HCT116 (cell line): Measurements from ENCODE around the gene ERC2. TPM values are rescaled to one million over a fixed set of nuclear protein-coding genes. Genes with fewer than 3 reads are reported as not detected.

Experiments used
- ATAC-seq: fragments of 200-7000 bp; cut with Tn5 transposase; 2 replicates; pipeline ENCODE4 v1.9.1; 2020; ENCODE audit warnings: mild to moderate bottlenecking, moderate library complexity
- BruUV-seq: library from RNA; stranded (reverse); fragments of 400-500 nt; replicated peaks from 2 replicates; lab custom pipeline; 2021; lab: Mats Ljungman, UMichigan
- CTCF ChIA-PET: fragments of 300-600 bp; sonication (Branson Sonifier 250); formaldehyde crosslinking; loops from one replicate; lab custom pipeline; 2021; ENCODE audit warnings: antibody characterized with exemption; lab: Charles Lee
- POLR2A ChIA-PET: fragments of 300-600, 350-600 bp; sonication (Branson Sonifier 250); formaldehyde crosslinking; loops from one replicate; lab custom pipeline; 2021; ENCODE audit warnings: antibody characterized with exemption; lab: Charles Lee
- RAD21 ChIA-PET, 2 experiments: fragments of 300-600 bp; sonication (Branson Sonifier 250); formaldehyde crosslinking; loops; one replicate each; lab custom pipeline; 2023; ENCODE audit warnings: low total read pairs in 2 of 2; ENCODE audit not compliant: uncharacterized antibody in 2 of 2, unreplicated experiment in 2 of 2, low non-redundant PET in 1 of 2; lab: Charles Lee
- DNase-seq: peaks from one replicate; pipeline ENCODE4 v3.0.0-alpha.2; 2010; ENCODE audit warnings: low read depth, low spot score
- H2AFZ ChIP-seq: fragments of 200-600 bp; shearing (Covaris generic), sonication (generic); 2 replicates; pipeline ENCODE4 v1.6.1; 2017; ENCODE audit warnings: low read depth, mixed run types, mixed read lengths, antibody characterized with exemption, low read length; ENCODE audit not compliant: poor library complexity, severe bottlenecking
- H3K27ac ChIP-seq: 2 replicates; pipeline ENCODE4 v1.5.1; 2012; ENCODE audit warnings: low read depth, low read length
- H3K27me3 ChIP-seq: fragments of 200-600 bp; sonication (generic); 2 replicates; pipeline ENCODE4 v1.6.1; 2016; ENCODE audit warnings: mixed run types, low read length, mixed read lengths; ENCODE audit not compliant: insufficient read depth
- H3K36me3 ChIP-seq, 2 experiments: fragments of 200-500 bp in 1 of 2; fragments of 200-600 bp in 1 of 2; sonication (Bioruptor generic) in 1 of 2; sonication (generic) in 1 of 2; 2 replicates each; pipeline versions ENCODE4 v1.5.1 to v1.6.1; 2014 to 2016; ENCODE audit warnings: low read length in 2 of 2, inconsistent platforms in 1 of 2, mixed read lengths in 1 of 2, mixed run types in 1 of 2; ENCODE audit not compliant: insufficient read depth in 2 of 2, control insufficient read depth in 1 of 2
- H3K4me1 ChIP-seq, 2 experiments: fragments of 200-600 bp in 1 of 2; sonication (generic) in 1 of 2; 2 replicates each; pipeline versions ENCODE4 v1.5.1 to v1.6.1; 2012 to 2017; ENCODE audit warnings: low read length in 2 of 2, inconsistent platforms in 1 of 2, mild to moderate bottlenecking in 1 of 2, mixed read lengths in 1 of 2, mixed run types in 1 of 2, moderate library complexity in 1 of 2; ENCODE audit not compliant: insufficient read depth in 2 of 2, control insufficient read depth in 1 of 2
- H3K4me2 ChIP-seq: fragments of 200-600 bp; sonication (generic); 2 replicates; pipeline ENCODE4 v1.6.1; 2017; ENCODE audit warnings: mixed run types, low read length, mixed read lengths
- H3K4me3 ChIP-seq, 2 experiments: fragments of 200-600 bp in 1 of 2; sonication (generic) in 1 of 2; replicated peaks in 1 of 2; 2 replicates each; pipeline ENCODE4 v1.5.1; 2011 to 2016; ENCODE audit warnings: low read length in 2 of 2, control low read depth in 1 of 2, low read depth in 1 of 2, mild to moderate bottlenecking in 1 of 2, mixed read lengths in 1 of 2, mixed run types in 1 of 2
- H3K79me2 ChIP-seq: fragments of 200-600 bp; sonication (generic); 2 replicates; pipeline ENCODE4 v1.6.1; 2017; ENCODE audit warnings: mild to moderate bottlenecking, mixed run types, low read length, moderate library complexity, mixed read lengths; ENCODE audit not compliant: insufficient read depth
- H3K9ac ChIP-seq: fragments of 200-600 bp; sonication (generic); 2 replicates; pipeline ENCODE4 v1.6.1; 2016; ENCODE audit warnings: low read length, mixed read lengths
- H3K9me2 ChIP-seq: fragments of 200-600 bp; sonication (generic), shearing (Covaris generic); 2 replicates; pipeline ENCODE4 v1.6.1; 2017; ENCODE audit warnings: mixed run types, mild to moderate bottlenecking, moderate library complexity; ENCODE audit not compliant: insufficient read depth
- H3K9me3 ChIP-seq, 2 experiments: fragments of 200-500 bp in 1 of 2; fragments of 200-600 bp in 1 of 2; sonication (Bioruptor generic) in 1 of 2; sonication (generic) in 1 of 2; 2 replicates each; pipeline ENCODE4 v1.6.1; 2014 to 2017; ENCODE audit warnings: low read length in 2 of 2, mixed read lengths in 2 of 2, inconsistent platforms in 1 of 2, low read depth in 1 of 2, mild to moderate bottlenecking in 1 of 2, mixed run types in 1 of 2, moderate library complexity in 1 of 2; ENCODE audit not compliant: control insufficient read depth in 1 of 2, insufficient read depth in 1 of 2
- H4K20me1 ChIP-seq: fragments of 200-600 bp; sonication (generic), shearing (Covaris generic); 2 replicates; pipeline ENCODE4 v1.6.1; 2017; ENCODE audit warnings: mixed run types, mild to moderate bottlenecking, moderate library complexity; ENCODE audit not compliant: insufficient read depth
- CBX3 ChIP-seq: IDR thresholded peaks from 2 replicates; pipeline ENCODE4 v1.6.1; 2012; ENCODE audit warnings: low read depth
- CTCF ChIP-seq, 3 experiments: fragments of 200-600 bp in 1 of 3; sonication (generic) in 1 of 3; IDR thresholded peaks in 2 of 3; conservative IDR thresholded peaks in 1 of 3; 2 replicates each; pipeline ENCODE4 v1.5.1; 2012 to 2017; ENCODE audit warnings: low read depth in 2 of 3, low read length in 2 of 3, antibody characterized with exemption in 1 of 3, borderline replicate concordance in 1 of 3, control low read depth in 1 of 3, mild to moderate bottlenecking in 1 of 3, mixed read lengths in 1 of 3, mixed run types in 1 of 3, moderate library complexity in 1 of 3; ENCODE audit not compliant: insufficient read depth in 1 of 3
- ELF1 ChIP-seq: IDR thresholded peaks from 2 replicates; pipeline ENCODE4 v1.6.1; 2012; ENCODE audit warnings: low read depth, borderline replicate concordance
- EZH2 ChIP-seq: fragments of 200-600 bp; sonication (generic); IDR thresholded peaks from 2 replicates; pipeline ENCODE4 v1.6.1; 2017; ENCODE audit warnings: antibody characterized with exemption, mixed run types
- JUND ChIP-seq: IDR thresholded peaks from 2 replicates; pipeline ENCODE4 v1.6.1; 2012
- MAX ChIP-seq: IDR thresholded peaks from 2 replicates; pipeline ENCODE4 v1.6.1; 2012
- RAD21 ChIP-seq: IDR thresholded peaks from 2 replicates; pipeline ENCODE4 v1.6.1; 2012; ENCODE audit warnings: low read depth, mild to moderate bottlenecking
- SIN3A ChIP-seq: IDR thresholded peaks from 2 replicates; pipeline ENCODE4 v1.6.1; 2012; ENCODE audit warnings: low read depth
- SRF ChIP-seq: IDR thresholded peaks from 2 replicates; pipeline ENCODE4 v1.6.1; 2012; ENCODE audit warnings: low read depth
- YY1 ChIP-seq: IDR thresholded peaks from 2 replicates; pipeline ENCODE4 v1.6.1; 2011; ENCODE audit warnings: low read length, low read depth, moderate library complexity, mild to moderate bottlenecking; ENCODE audit not compliant: insufficient replicate concordance; ENCODE audit errors: extremely low read depth
- ZBTB33 ChIP-seq: IDR thresholded peaks from 2 replicates; pipeline ENCODE4 v1.6.1; 2011; ENCODE audit warnings: mild to moderate bottlenecking, low read length, moderate library complexity; ENCODE audit not compliant: insufficient replicate concordance; ENCODE audit errors: extremely low read depth
- ZFX ChIP-seq: fragments of 450-650 bp; IDR thresholded peaks from 2 replicates; pipeline ENCODE4 v1.6.1; 2017
- intact Hi-C: fragments of 100-400 bp; cut with micrococcal nuclease; formaldehyde crosslinking; loops from 2 replicates; pipeline ENCODE4 v1.10.0; 2022
- total RNA-seq: library from RNA; stranded (reverse); gene quantifications from one replicate; pipeline ENCODE4 v1.2.1, GENCODE V29; 2021; ENCODE audit not compliant: unreplicated experiment

Gene ERC2
- total RNA-seq, 1 experiment from 2014 or later = not detected

GRCh38 chr3:56001537-56001936 lies 466.7 kb downstream of the ERC2 start:
- CTCF ChIA-PET = no interaction called here
- Histone ChIP-seq H2AFZ (no peak overlapping the region), H3K4me3 (no peak overlapping the region), H4K20me1 (no peaks in the 10 kb centered on the region), H3K9me2 (no peaks in the 10 kb centered on the region), H3K27me3 (no peaks in the 10 kb centered on the region), H3K27ac (no peak overlapping the region), H3K4me2 (no peak overlapping the region), H3K36me3 (no peaks in the 10 kb centered on the region), H3K9ac (no peak overlapping the region), H3K9me3 (no peaks in the 10 kb centered on the region), H3K79me2 (no peaks in the 10 kb centered on the region), H3K4me1 (no peaks in the 10 kb centered on the region)
- BruUV-seq = no TSS peak
- ATAC-seq = no peak
- POLR2A ChIA-PET = no interaction called here
- intact Hi-C loops = no loop called here
- RAD21 ChIA-PET = no interaction called here
- TF ChIP-seq RAD21 (no peak), SRF (no peak), ZBTB33 (no peak), ZFX (no peak), SIN3A (no peak), EZH2 (no peak), JUND (no peak), MAX (no peak), CTCF (IDR thresholded peaks at IDR 0.05 in 2 of 3, conservative IDR thresholded peaks at IDR 0.05 in 1 of 3; ENCODE audit: borderline replicate concordance in 1 of 3, insufficient read depth in 1 of 3, low read depth in 2 of 3, low read length in 2 of 3) (no peak), ELF1 (no peak), CBX3 (no peak), YY1 (no peak)
- DNase-seq = no peak
